ENCODE measurements around the gene SMPD3. TPM values are rescaled to one million over a fixed set of nuclear protein-coding genes. Genes with fewer than 3 reads are reported as not detected.

Gene SMPD3
- total RNA-seq, 1 donor from 2014 or later, result 85.4 TPM

GRCh38 chr16:68360956-68361355 lies 87.4 kb downstream of the SMPD3 start:
- Mint-ChIP-seq H3K36me3 (ENCODE audit: unreplicated experiment) (no peaks in the 10 kb centered on the region), H3K9me3 (ENCODE audit: unreplicated experiment) (peaks cover 13% of the 10 kb centered on the region), H3K27ac (ENCODE audit: unreplicated experiment) (peak overlapping the region; percentile 72), H3K4me3 (ENCODE audit: unreplicated experiment) (no peak overlapping the region), H3K27me3 (ENCODE audit: unreplicated experiment) (peaks cover 21% of the 10 kb centered on the region), H3K4me1 (ENCODE audit: low read depth, unreplicated experiment) (peaks cover 34% of the 10 kb centered on the region)
- no peak for TF ChIP-seq CTCF (IDR thresholded peaks at IDR 0.05; ENCODE audit: partially characterized antibody, unreplicated experiment)
- DNase-seq, result no peak

DNA sequence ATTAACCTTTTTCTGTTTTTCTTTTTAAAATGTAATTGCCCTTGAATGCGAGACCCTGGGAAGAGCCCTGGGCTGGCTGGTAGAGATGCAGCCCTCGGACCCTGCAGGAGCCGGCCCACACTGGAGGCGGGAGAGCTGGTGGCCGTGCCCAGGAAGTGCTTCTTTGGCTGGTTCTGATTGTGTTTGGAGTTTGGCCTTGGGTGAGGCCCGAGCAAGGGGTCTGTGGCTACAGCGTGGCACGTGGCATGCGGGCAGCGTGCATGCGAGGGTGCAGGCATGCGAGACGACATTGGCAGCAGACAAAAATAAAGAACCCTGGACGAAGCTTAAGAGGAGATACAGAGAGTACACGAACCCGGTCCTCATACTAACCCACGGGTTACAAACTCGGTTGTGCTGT lies 87.8 kb downstream of the SMPD3 start:
- H3K4me3 Mint-ChIP-seq (ENCODE audit: unreplicated experiment), result no peak overlapping the region

GRCh38 chr16:68359398-68360191 lies 88.7 kb downstream of the SMPD3 start:
- DNase-seq, result no peak
- TF ChIP-seq CTCF (IDR thresholded peaks at IDR 0.05; ENCODE audit: partially characterized antibody, unreplicated experiment), result no peak
- peaks cover 15% of the 10 kb centered on the region for H3K27me3 Mint-ChIP-seq (ENCODE audit: unreplicated experiment)
- H3K27ac Mint-ChIP-seq (ENCODE audit: unreplicated experiment), result no peak overlapping the region
- no peak overlapping the region for H3K4me3 Mint-ChIP-seq (ENCODE audit: unreplicated experiment)
- peaks cover 23% of the 10 kb centered on the region for H3K4me1 Mint-ChIP-seq (ENCODE audit: low read depth, unreplicated experiment)
- peaks cover 6% of the 10 kb centered on the region for H3K9me3 Mint-ChIP-seq (ENCODE audit: unreplicated experiment)
- H3K36me3 Mint-ChIP-seq (ENCODE audit: unreplicated experiment), result no peaks in the 10 kb centered on the region

More for the DNA sequence above, 87.8 kb downstream of the SMPD3 start:
- DNase-seq, result no peak
- Mint-ChIP-seq H3K27me3 (ENCODE audit: unreplicated experiment) (peaks cover 17% of the 10 kb centered on the region), H3K4me1 (ENCODE audit: low read depth, unreplicated experiment) (peaks cover 30% of the 10 kb centered on the region), H3K36me3 (ENCODE audit: unreplicated experiment) (no peaks in the 10 kb centered on the region), H3K27ac (ENCODE audit: unreplicated experiment) (peak overlapping the region; percentile 72), H3K9me3 (ENCODE audit: unreplicated experiment) (peaks cover 10% of the 10 kb centered on the region)
- TF ChIP-seq CTCF (IDR thresholded peaks at IDR 0.05; ENCODE audit: partially characterized antibody, unreplicated experiment), result no peak

DNA sequence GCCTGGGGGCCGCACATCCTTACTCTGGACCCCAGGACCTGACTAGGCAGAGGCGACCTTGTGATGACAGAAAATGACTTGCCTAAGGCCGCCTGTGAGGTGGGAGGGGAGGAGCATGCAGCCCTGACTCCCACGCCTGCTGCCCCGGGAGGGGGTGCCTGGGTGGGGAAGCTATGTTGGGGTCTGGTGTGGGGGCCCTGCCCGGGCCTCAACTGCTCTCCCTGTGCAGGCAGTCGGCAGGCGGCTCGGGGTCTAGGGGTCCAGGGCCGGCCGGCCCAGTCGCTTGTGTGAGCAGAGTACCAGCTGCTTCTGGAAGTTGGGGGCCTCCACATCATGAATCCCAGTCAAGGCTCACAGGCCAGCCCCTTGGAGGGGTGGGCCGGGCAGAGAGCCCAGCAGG lies 89.4 kb downstream of the SMPD3 start:
- H3K9me3 Mint-ChIP-seq (ENCODE audit: unreplicated experiment), result peaks cover 6% of the 10 kb centered on the region
- no peaks in the 10 kb centered on the region for H3K36me3 Mint-ChIP-seq (ENCODE audit: unreplicated experiment)
- TF ChIP-seq CTCF (IDR thresholded peaks at IDR 0.05; ENCODE audit: partially characterized antibody, unreplicated experiment), result no peak
- DNase-seq, result no peak
- H3K4me1 Mint-ChIP-seq (ENCODE audit: low read depth, unreplicated experiment), result peaks cover 16% of the 10 kb centered on the region
- no peak overlapping the region for H3K4me3 Mint-ChIP-seq (ENCODE audit: unreplicated experiment)
- H3K27me3 Mint-ChIP-seq (ENCODE audit: unreplicated experiment), result peaks cover 12% of the 10 kb centered on the region
- no peak overlapping the region for H3K27ac Mint-ChIP-seq (ENCODE audit: unreplicated experiment)

DNA sequence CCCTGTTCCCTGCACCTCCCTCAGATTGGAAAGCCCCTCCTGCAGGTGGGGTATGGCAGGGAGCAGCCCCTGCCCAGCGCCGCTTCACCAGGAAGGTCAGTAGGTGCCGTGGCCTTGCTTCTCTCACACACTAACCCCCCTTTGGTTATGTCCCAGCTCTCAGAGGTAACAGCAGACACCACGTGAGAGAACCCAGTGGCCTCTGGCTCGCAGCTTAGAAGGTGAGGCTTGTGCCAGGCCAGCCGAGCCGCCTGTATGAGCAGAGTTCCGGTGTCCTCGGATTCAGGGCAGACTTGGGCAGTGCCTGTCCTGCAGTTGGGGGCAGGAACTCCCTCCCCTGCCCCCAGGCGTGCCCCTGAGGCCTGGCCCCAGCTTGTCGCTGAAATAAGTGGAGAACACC lies 90.4 kb downstream of the SMPD3 start:
- Mint-ChIP-seq H3K27me3 (ENCODE audit: unreplicated experiment) (peaks cover 11% of the 10 kb centered on the region), H3K27ac (ENCODE audit: unreplicated experiment) (no peak overlapping the region), H3K4me1 (ENCODE audit: low read depth, unreplicated experiment) (peaks cover 14% of the 10 kb centered on the region), H3K9me3 (ENCODE audit: unreplicated experiment) (peaks cover 5% of the 10 kb centered on the region), H3K36me3 (ENCODE audit: unreplicated experiment) (no peaks in the 10 kb centered on the region), H3K4me3 (ENCODE audit: unreplicated experiment) (no peak overlapping the region)
- TF ChIP-seq CTCF (IDR thresholded peaks at IDR 0.05; ENCODE audit: partially characterized antibody, unreplicated experiment), result no peak
- DNase-seq, result no peak

Measured in glutamatergic neuron (in vitro differentiated cells).